ENCODE results near the gene EMX1.

EMX1 gene

DNA sequence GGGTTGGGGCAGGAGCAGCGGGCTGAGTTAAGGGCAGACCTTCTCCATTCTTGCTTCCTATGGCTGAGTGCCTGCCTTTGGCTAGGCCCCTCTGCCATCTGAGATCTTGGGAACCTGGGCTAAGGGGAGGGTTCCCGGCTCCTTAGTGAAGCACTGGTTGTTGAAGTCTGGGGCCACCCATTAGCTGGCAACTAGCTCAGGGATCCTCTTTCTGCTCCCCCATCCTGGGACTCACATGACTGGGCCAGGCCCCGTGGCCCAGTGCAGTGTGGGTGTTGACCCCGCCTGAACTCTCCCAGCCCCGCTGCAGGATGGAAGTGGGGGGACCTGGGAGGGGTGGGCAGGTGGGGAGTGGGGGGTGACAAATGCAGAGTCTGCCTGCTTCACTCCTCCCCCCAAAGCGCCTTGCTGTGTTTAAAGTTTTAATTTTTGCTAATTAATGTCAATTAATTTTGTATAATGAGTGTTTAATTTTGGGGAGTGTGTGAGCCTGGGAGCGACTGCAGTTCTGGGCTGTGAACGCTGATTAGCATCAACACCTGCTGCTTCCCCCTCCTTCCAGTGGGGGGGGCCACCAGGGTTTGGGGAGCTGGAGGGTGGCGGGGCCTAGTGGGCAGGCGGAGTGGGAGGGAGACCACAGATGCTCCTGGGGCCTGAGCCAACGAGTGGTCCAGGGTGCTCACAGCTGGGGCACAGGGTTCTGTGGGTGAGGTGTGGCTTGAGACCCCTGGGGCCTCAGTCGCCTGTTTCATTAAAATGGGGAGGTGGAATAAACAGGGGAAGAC, 55.2 kb downstream of the EMX1 start:
- TF ChIP-seq CTCF (IDR thresholded peaks at IDR 0.05; ENCODE audit: low read length, missing control alignments), result no peak
- no peak overlapping the region for H3K4me3 ChIP-seq (replicated peaks; ENCODE audit: low read depth, low read length)
- no peak for DNase-seq (ENCODE audit: low read depth)

DNA sequence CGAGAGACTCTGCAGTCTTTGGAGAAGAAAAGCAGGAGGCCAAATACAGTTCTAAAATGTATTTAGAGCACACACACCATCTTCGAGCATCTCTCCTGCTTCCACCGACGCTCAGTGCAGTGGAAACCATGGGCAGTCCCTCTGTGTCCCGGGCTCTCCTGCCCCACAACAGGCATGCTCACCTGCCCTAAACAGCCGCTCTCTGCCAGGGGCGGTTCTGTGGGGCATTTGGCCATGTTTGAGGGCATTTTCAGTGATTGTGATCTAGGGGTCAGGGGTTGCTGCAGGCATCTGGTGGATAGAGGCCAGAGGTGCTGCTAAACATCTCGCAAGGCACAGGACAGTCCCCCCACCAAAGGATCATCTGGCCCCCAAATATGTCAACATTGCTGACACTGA, 55.8 kb downstream of the EMX1 start:
- H3K4me3 ChIP-seq (replicated peaks; ENCODE audit: low read depth, low read length), result no peak overlapping the region
- TF ChIP-seq CTCF (IDR thresholded peaks at IDR 0.05; ENCODE audit: low read length, missing control alignments), result no peak
- DNase-seq (ENCODE audit: low read depth), result no peak

DNA sequence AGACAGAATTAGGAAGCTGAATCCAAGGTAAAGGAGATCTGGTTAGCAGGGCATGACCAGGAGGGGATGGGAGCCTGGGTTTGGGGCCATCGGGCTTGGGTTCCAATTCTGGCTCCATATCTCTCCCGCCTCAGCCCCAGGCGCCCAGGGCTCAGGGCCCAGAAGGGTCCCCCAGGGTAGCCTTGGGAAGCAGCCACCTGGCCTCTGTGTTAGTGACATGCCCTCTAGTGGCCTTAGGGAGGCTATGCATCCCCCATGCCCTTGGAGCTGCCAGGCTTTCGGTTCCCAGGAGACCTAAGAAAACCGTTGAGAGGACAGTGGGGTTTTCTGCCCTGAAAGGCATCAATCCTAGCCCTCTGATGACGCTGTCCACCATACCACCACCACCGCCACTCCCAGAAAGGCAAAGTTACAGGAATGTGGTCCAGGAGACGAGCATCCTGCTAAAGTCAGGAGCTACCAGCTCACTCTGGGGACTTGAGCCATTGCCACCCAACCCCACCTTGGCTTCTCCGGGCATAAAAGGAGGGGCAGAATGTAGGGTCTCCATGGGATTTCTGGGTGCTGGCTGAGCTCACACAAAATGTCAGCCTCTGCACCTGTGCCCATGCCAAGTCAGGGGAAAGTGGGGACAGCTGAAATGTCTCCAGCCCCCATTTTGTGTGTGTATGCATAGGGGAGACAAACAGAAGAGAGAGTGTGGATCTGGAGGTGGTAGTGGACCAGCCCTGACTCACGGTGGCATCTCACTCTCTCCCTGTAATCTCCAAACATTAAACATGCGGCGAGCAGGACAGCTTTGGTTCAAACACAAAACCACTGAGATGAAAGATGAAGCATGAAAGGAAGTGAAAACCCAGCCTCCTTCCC, 56.5 kb downstream of the EMX1 start:
- DNase-seq (ENCODE audit: low read depth), result peak; percentile 68
- no peak overlapping the region for H3K4me3 ChIP-seq (replicated peaks; ENCODE audit: low read depth, low read length)
- peak; percentile 86 for TF ChIP-seq CTCF (IDR thresholded peaks at IDR 0.05; ENCODE audit: low read length, missing control alignments)

DNA sequence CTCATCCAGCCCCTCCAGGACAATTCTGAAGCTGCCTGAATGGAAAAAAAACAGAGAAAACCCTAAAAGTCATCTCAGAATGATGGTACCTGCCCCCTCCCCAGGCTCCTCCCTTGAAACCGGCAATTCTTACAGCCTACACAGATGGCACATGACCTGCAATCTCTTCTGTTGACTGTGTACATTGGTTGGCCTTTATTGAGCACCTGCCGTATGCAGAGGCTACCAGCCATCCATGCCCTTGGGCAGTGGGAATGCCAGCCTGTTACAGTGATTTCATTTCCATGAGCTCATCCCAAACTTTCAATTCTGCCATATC, 57.1 kb downstream of the EMX1 start:
- no peak overlapping the region for H3K4me3 ChIP-seq (replicated peaks; ENCODE audit: low read depth, low read length)
- DNase-seq (ENCODE audit: low read depth), result no peak
- no peak for TF ChIP-seq CTCF (IDR thresholded peaks at IDR 0.05; ENCODE audit: low read length, missing control alignments)

DNA sequence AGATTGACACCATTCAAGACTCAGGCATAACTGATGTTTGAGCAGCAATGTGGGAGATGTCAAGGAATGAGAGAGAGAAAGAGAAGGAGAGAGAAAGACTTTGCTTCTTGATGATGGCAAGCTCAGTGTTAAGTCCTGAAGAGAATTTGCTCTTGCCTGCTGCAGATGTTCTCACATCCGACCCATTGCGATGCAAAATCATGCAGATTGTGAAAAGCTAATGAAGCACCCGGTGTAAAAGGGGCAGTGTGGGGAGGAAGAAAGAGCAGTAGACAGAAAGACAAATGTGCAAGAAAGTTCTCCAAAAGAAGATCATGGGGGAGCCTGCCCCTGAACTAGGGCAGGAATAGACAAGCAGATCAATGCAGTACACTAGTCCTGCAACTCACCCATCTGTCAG, 57.7 kb downstream of the EMX1 start:
- TF ChIP-seq CTCF (IDR thresholded peaks at IDR 0.05; ENCODE audit: low read length, missing control alignments), result no peak
- H3K4me3 ChIP-seq (replicated peaks; ENCODE audit: low read depth, low read length), result no peak overlapping the region
- DNase-seq (ENCODE audit: low read depth), result no peak

DNA sequence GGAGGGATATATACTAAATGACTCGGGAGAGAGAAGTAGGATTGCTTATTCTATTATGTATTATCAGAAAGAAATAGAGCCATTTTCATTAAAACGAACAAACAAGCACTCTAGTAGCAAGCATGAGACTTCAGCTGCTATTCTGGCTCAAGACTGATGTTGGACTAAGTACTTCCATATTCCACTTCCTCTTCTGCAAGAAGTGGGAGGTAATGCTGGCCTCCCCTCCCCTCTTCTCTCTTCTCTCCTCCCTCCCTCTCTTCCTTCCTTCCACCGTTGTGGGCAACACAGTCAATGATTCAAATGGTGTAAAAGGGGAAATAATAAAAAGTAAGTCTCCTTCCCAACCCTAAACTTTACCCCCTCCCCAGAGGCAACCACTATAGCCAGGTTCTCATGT, 62.6 kb downstream of the EMX1 start:
- TF ChIP-seq CTCF (IDR thresholded peaks at IDR 0.05; ENCODE audit: low read length, missing control alignments), result no peak
- H3K4me3 ChIP-seq (replicated peaks; ENCODE audit: low read depth, low read length), result no peak overlapping the region
- peak; percentile 7 for DNase-seq (ENCODE audit: low read depth)
